Gastroesophageal sphincter (tissue), 4 donors: Measurements from ENCODE around the gene DGAT2. TPM values are rescaled to one million over a fixed set of nuclear protein-coding genes. Genes with fewer than 3 reads are reported as not detected.

Source experiments
- ATAC-seq: fragments of 150-250 bp; one replicate; pipeline ENCODE4 v1.9.1; 2016; ENCODE audit warnings: mild to moderate bottlenecking, moderate library complexity
- H3K27ac ChIP-seq, 4 donors: fragments of 200-600 bp; sonication (generic) in 3 of 4; 1 replicate in 3 of 4; 2 replicates in 1 of 4; pipeline ENCODE4 v1.5.1; 2016 to 2019
- H3K27me3 ChIP-seq: fragments of 200-600 bp; sonication (generic); one replicate; pipeline ENCODE4 v1.5.1; 2019
- H3K36me3 ChIP-seq, 2 donors: fragments of 200-600 bp; sonication (generic); one replicate each; pipeline ENCODE4 v1.5.1; 2019; ENCODE audit warnings: control low read depth in 1 of 2
- H3K4me1 ChIP-seq, 3 donors: fragments of 200-600 bp; sonication (generic); 1 replicate in 2 of 3; 2 replicates in 1 of 3; pipeline ENCODE4 v1.5.1; 2016 to 2019; ENCODE audit warnings: control low read depth in 2 of 3
- H3K4me3 ChIP-seq, 2 donors: fragments of 200-600 bp; sonication (generic); one replicate each; pipeline ENCODE4 v1.5.1; 2019; ENCODE audit warnings: mild to moderate bottlenecking in 1 of 2, moderate library complexity in 1 of 2
- H3K9me3 ChIP-seq, 3 donors: fragments of 200-600 bp; sonication (generic); one replicate each; pipeline ENCODE4 v1.5.1; 2017 to 2019; ENCODE audit warnings: control low read depth in 2 of 3
- CTCF ChIP-seq, 4 experiments: fragments of 200-600 bp in 2 of 4; fragments of 450-650 bp in 2 of 4; sonication (generic) in 1 of 4; IDR thresholded peaks; one replicate each; pipeline ENCODE4 v1.5.1; 2017 to 2019; ENCODE audit warnings: antibody characterized with exemption in 4 of 4, mild to moderate bottlenecking in 2 of 4, moderate library complexity in 2 of 4
- EP300 ChIP-seq: sonication (generic); formaldehyde crosslinking; IDR thresholded peaks from one replicate; pipeline ENCODE4 v1.6.1; 2017; ENCODE audit warnings: antibody characterized with exemption, mild to moderate bottlenecking
- POLR2A ChIP-seq, 2 donors: fragments of 450-650 bp; IDR thresholded peaks; one replicate each; pipeline ENCODE4 v1.6.1; 2017; ENCODE audit warnings: antibody characterized with exemption in 2 of 2, mild to moderate bottlenecking in 2 of 2, moderate library complexity in 1 of 2
- POLR2AphosphoS5 ChIP-seq: sonication (generic); formaldehyde crosslinking; IDR thresholded peaks from one replicate; pipeline ENCODE4 v1.6.1; 2017; ENCODE audit warnings: antibody characterized with exemption
- WGBS, 2 donors: methylation state at CpG; one replicate each; pipeline ENCODE4 v1.1.5; 2018; ENCODE audit warnings: low coverage in 1 of 2; 5-methylcytosine and 5-hydroxymethylcytosine counted together
- total RNA-seq, 4 donors: library from RNA; depleted of rRNA; stranded (reverse); fragments of >200 nt; gene quantifications; one replicate each; pipeline ENCODE4 v1.1.0, GENCODE V29; 2016

The DGAT2 gene
- total RNA-seq, 4 donors from 2014 or later = 0.74 to 14.4 (median 1.5) TPM

- no peak for TF ChIP-seq EP300
- H3K36me3 ChIP-seq = no peaks in the 10 kb centered on the region
- H3K27ac ChIP-seq = no peak overlapping the region
- H3K9me3 ChIP-seq = no peaks in the 10 kb centered on the region
- no peaks in the 10 kb centered on the region for H3K27me3 ChIP-seq
- H3K4me1 ChIP-seq = no peaks in the 10 kb centered on the region
- no peak overlapping the region for H3K4me3 ChIP-seq
- ATAC-seq = no peak
Observed at GRCh38 chr11:75760243-75760642, 8.3 kb upstream of the DGAT2 start.

- Histone ChIP-seq H3K27ac (no peak overlapping the region), H3K4me1 (no peaks in the 10 kb centered on the region), H3K4me3 (no peak overlapping the region), H3K36me3 (no peaks in the 10 kb centered on the region), H3K27me3 (peaks cover 4% of the 10 kb centered on the region), H3K9me3 (no peaks in the 10 kb centered on the region)
- ATAC-seq = no peak
- no peak for TF ChIP-seq CTCF (IDR thresholded peaks at IDR 0.05)
- TF ChIP-seq POLR2AphosphoS5 = no peak
- no peak for TF ChIP-seq EP300
- no peak for TF ChIP-seq POLR2A (IDR thresholded peaks at IDR 0.05)
- WGBS, 2 donors = 88 to 100% methylated on average over 3 of the region's 3 CpGs
Observed at GRCh38 chr11:75760710-75761493, 7.7 kb upstream of the DGAT2 start.

GRCh38 chr11:75762158-75762557 is 6.4 kb upstream of the DGAT2 start:
- H3K9me3 ChIP-seq = no peaks in the 10 kb centered on the region
- TF ChIP-seq EP300 (no peak), POLR2A (IDR thresholded peaks at IDR 0.05) (no peak), CTCF (IDR thresholded peaks at IDR 0.05) (no peak)
- no peaks in the 10 kb centered on the region for H3K36me3 ChIP-seq
- H3K4me1 ChIP-seq = no peaks in the 10 kb centered on the region
- no peak overlapping the region for H3K4me3 ChIP-seq
- H3K27me3 ChIP-seq = peaks cover 11% of the 10 kb centered on the region
- no peak for ATAC-seq
- no peak overlapping the region for H3K27ac ChIP-seq
- 80 to 90% methylated on average over 1 to 2 of the region's 8 CpGs for WGBS, 2 donors

GRCh38 chr11:75762885-75763284 is 5.7 kb upstream of the DGAT2 start:
- H3K27ac ChIP-seq = no peak overlapping the region
- H3K36me3 ChIP-seq = no peaks in the 10 kb centered on the region
- H3K27me3 ChIP-seq = peaks cover 14% of the 10 kb centered on the region
- H3K4me3 ChIP-seq = no peak overlapping the region
- H3K9me3 ChIP-seq = no peaks in the 10 kb centered on the region
- ATAC-seq = no peak
- 67 to 83% methylated on average over 2 of the region's 2 CpGs for WGBS, 2 donors
- TF ChIP-seq EP300 (no peak), POLR2AphosphoS5 (no peak), POLR2A (IDR thresholded peaks at IDR 0.05) (no peak), CTCF (IDR thresholded peaks at IDR 0.05) (no peak)
- H3K4me1 ChIP-seq = peaks cover 0 to 6% (median 2%) of the 10 kb centered on the region in 3 donors

GRCh38 chr11:75763846-75764245 is 4.7 kb upstream of the DGAT2 start:
- no peak overlapping the region for H3K4me3 ChIP-seq
- H3K27me3 ChIP-seq = peaks cover 14% of the 10 kb centered on the region
- H3K9me3 ChIP-seq = no peaks in the 10 kb centered on the region
- H3K27ac ChIP-seq = no peak overlapping the region
- WGBS, 2 donors = 89% methylated on average over 3 of the region's 3 CpGs; no CpG with 5 or more reads in 1 of the 2 donors
- no peaks in the 10 kb centered on the region for H3K36me3 ChIP-seq
- no peak for ATAC-seq
- no peak for TF ChIP-seq CTCF (IDR thresholded peaks at IDR 0.05)
- TF ChIP-seq POLR2AphosphoS5 = no peak
- TF ChIP-seq EP300 = no peak
- no peak for TF ChIP-seq POLR2A (IDR thresholded peaks at IDR 0.05)
- peaks cover 0 to 15% (median 9%) of the 10 kb centered on the region in 3 donors for H3K4me1 ChIP-seq
